HG03565 (cell line): ENCODE results near the gene BRI3BP.
"Not testable (repeated sequence)": the region's sequence is repeated elsewhere in the genome, so short reads cannot be mapped to it uniquely, and the experiment has no call there.

Experiments used
- ATAC-seq: cut with Tn5 transposase; IDR thresholded peaks from one replicate; pipeline ENCODE4 v1.9.1; 2021; ENCODE audit warnings: mild to moderate bottlenecking, moderate library complexity; ENCODE audit not compliant: unreplicated experiment

The BRI3BP gene

GRCh38 chr12:125065021-125065918, 71.8 kb downstream of the BRI3BP start, which contains the start of gene AACS:
TSS of gene AACS (plus strand) at chr12:125065435. CDS start at chr12:125065585, 150 bp downstream.
- ATAC-seq: peak; percentile 72

DNA sequence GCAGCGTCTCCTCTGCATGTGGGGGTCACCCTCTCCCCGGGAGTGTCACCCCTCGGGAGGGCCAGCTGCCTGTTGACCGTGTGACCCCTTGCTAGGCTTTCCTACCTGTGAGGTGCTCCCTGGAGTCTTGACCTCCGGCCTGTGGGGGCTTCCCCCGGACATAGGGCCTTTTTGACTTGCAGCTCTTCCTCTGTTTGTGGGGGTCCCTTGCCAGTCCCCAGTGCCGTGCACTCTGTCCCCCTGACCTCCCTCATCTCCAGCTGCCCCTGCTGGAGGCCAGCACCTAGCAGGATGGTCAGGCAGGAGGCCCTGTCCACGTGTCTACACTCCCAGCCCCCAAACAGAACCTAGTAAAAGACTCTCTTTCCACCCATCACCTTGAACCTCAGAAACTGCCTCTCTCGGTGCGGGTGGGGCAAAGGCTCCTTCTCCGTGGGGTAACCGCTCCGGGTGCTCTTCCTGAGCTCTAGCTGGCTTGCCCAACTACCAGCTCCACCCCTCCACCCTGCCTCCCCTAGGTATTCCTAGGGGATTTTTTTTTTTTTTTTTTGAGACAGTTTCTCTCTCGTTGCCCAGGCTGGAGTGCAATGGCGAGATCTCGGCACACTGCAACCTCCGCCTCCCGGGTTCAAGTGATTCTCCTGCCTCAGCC, 72.6 kb downstream of the BRI3BP start:
- ATAC-seq: peak; percentile 2

GRCh38 chr12:125068391-125068790, 74.9 kb downstream of the BRI3BP start:
- no peak for ATAC-seq

DNA sequence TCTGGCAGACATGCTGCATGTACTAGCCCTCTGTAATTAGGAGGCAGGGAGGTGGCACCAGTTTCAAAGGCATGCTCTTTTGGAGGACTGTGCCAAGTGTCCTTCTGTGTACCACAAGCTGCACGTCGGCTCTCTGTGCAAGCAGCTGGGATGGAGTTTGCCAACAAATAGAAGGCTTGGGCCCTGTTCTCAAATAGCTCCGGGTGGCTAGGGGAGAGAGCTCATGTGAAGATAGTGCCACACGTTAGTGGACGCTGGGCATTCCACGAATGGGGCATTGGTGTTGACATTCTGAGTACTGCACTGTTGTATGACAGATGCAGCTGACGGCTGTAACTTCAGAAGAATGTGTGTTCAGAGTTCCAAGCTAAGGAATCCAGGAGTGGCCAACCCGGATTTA, 76.2 kb downstream of the BRI3BP start:
- no peak for ATAC-seq

DNA sequence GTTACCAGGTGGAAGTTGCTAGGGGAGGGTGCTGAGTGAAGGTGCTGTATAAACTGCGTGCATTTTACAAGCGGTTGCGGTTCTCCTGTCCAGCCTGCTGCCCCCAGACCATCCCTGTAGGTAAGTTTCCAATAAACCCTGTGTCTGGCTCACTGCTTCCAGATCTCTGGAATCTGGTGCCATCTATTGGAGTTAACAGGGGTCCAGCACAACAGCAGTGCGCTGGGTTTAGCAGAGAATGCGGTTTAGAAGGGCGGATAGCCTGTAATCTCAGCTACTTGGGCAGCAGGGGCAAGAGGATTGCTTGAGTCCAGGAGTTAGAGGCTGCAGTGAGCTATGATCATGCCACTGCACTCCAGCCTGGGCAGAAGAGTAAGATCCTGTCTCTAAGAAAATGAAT, 76.7 kb downstream of the BRI3BP start:
- no peak for ATAC-seq

- ATAC-seq: no peak
Observed at GRCh38 chr12:125070661-125071390, 77.4 kb downstream of the BRI3BP start.

GRCh38 chr12:125071456-125071855, 78.0 kb downstream of the BRI3BP start:
- no peak for ATAC-seq

- no peak for ATAC-seq
Observed at GRCh38 chr12:125072496-125072895, 79.1 kb downstream of the BRI3BP start.

- ATAC-seq: not testable (repeated sequence)
Observed at GRCh38 chr12:125074294-125074693, 80.8 kb downstream of the BRI3BP start.

DNA sequence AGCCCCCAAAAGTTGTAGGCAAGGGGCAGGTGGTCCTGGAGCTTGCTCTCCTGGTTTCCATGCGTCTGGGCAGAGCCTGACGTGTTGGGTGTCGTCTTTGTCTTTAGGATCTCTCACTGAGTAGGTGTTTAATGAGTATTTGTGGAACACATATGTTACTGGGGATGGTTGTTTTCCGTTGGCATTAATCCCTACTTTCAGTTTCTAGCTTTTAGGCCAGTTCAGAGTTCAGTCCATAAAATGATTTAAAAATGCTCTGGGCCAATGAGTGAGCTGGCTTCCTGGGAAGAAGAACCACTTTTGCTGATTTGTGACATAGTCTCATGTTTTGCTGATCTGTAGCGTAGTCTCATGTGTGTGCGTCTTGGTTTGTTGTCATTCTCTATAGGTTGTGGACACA, 82.7 kb downstream of the BRI3BP start:
- ATAC-seq: no peak

- ATAC-seq: no peak
Observed at GRCh38 chr12:125079084-125079483, 85.6 kb downstream of the BRI3BP start.

DNA sequence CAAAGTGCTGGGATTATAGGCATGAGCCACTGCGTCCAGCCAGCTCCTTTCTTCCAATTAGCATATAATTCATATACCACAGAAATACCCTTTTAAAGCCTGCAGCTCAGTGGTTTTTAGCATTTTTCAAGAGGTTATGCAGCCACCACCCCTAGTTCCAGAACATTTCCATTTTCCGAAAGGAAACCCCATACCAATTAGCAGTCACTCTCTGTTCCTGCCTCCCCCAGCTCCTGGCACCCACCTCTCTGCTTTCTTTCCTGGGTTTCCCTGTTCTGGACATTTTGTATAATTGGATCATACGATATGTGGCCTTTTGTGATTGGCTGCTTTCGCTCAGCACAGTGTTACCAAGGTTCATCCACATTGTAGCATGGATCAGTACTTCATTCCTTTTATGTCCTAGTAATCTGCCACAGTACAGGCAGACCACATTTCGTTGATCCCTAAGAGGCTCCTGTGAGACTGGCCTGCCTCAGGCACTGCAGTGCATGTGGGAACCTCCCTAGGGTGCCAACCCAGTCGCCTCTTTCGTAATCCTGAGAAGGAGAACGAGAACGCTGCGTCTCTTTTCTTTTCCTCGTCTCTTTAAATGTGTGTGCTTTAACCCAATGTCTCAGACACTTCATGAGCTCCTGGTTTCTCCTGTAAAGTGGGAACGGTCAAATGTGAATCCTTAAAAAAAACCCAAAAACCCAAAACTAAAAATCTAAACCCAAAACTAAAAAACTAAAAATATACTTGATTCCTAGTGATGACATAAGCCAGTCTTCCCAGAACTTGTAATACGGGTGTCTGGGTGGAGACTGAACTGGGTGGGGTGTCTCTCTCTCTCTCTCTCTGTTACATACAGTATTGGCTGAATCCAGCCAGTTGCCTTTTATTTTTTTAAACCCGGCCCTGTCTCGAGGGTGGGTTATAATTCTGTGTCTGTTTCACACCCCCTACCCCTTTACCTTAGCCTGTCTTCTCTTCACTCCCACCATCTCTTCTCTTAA, 86.5 kb downstream of the BRI3BP start:
- no peak for ATAC-seq
